Stimulated activated CD8-positive, alpha-beta memory T cell treated with anti-CD3 and anti-CD28 coated beads, Interleukin-12 subunit alpha, Interleukin-12 subunit beta, amount 100 ng/mL, for 4 hours (primary cell): ENCODE results near the gene AGTR1.
"Not testable (repeated sequence)": the region's sequence is repeated elsewhere in the genome, so short reads cannot be mapped to it uniquely, and the experiment has no call there.

Experiments
- DNase-seq: peaks from one replicate; pipeline ENCODE4 v3.0.0-alpha.2; 2020; ENCODE audit warnings: low read depth

The AGTR1 gene

DNA sequence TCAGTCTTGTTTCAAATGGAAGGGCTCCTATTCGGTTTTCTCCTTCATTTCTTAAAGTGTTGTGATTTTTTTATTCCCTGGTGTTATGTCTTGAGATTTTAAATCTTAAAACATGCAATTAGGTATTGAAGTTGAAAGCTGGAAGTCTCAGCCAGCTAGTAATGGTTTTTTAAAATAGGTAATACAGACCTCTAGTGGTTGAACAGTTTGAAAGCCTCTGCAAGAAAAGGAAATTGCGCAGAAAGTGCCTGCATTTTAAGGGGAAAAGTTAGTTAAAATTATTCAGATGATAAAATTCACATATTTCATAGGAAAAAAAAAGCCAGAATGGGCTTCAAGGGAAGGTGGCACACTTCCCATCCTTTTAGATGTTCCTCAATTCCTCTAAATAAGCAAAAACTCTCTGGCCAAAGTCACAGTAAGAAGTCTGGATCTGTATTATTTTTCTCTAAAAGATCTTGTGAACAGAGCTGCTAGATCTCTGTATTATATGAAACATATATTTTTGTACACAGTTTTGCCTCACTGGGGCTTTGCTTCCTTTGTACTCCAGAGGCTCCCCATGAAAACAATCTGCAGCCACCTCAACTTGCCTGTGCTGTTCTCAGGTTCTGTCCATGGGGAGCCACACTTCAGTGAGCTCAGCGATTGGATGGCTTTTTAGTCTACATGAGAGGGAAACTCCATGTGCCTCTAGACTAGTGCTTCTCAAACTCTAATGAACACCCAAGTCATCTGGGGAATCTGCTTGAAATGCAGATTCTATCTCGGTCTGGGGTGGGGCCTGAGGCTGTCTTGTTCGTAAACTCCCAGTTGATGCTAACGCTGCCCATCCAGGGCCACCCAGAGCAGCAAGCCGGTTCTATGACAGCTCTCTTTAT is 21.5 kb downstream of the AGTR1 start:
- no peak for DNase-seq

DNA sequence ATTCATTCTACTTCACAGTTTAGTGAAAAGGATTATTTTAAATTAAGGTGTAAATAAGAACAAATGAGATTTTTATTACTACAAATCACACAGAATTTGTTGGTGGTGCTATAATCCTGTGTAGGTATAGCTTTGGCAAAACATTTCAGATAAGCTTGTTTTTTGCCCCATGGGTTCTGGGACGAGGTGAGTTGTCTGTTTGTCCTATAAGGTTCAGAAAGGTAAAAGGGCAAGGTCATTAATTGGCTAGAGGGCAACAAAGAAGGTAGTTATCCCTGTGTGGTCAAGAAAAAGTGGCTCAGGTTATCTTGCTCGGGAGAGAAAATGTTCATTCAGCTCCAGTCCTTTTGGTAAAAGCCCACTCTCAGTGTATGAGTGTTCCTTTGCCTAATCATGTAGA is 23.2 kb downstream of the AGTR1 start:
- DNase-seq, result no peak

- no peak for DNase-seq
These were observed 25.9 kb downstream of the AGTR1 start for GRCh38 chr3:148723631-148724030.

DNA sequence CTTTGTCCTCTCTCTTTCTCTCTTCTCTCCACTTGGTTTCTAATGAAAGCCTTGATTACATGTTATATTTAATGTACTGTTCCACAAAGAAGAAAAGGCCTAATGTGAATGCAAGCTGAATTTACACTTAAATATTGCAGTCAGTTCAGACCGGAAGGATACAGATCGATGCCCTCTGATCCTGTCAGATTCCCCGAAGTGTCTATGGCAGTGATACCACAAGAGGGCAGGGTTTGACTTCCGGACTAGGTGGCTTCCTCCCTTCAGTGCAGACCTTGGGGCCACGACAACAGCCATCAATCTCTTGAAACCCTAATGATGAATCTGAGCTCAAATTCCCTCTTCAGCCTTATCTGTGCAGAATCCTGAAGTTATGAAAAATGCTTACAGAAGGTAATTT is 29.5 kb downstream of the AGTR1 start:
- DNase-seq, result no peak

GRCh38 chr3:148728753-148729152 is 31.1 kb downstream of the AGTR1 start:
- no peak for DNase-seq

DNA sequence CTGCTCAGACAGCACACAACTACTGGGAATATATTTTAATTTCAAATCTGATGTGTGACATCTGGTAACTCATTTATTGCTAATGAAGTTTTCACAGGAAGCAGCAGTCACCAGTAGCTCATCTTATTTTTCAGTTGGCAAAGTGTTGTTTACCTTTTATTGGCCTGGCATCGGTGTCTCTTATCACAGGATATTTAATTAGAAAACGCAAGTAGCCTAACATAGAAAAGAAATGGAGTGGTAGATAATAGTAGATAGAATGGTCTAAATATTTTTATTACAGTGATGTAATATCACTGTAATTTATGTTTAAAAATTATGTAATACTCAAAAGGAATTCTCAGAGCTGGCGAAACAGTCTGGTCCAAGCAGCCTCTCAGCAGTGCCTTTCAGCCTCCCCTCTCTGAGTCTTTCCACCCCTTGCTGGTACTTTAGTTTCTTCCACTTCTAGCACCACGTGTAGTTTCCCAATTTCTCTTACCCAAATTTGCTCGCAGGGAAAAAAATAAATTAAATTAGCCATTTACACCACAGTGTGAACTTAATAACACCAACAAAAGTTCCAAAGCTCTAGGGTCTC is 31.9 kb downstream of the AGTR1 start:
- no peak for DNase-seq

- DNase-seq, result no peak
These were observed 33.0 kb downstream of the AGTR1 start for GRCh38 chr3:148730676-148731075.

- no peak for DNase-seq
These were observed 37.9 kb downstream of the AGTR1 start for GRCh38 chr3:148735597-148735996.

GRCh38 chr3:148736086-148736485 is 38.4 kb downstream of the AGTR1 start:
- no peak for DNase-seq

GRCh38 chr3:148737104-148737530 is 39.4 kb downstream of the AGTR1 start:
- DNase-seq, result no peak

GRCh38 chr3:148739720-148740119 is 42.0 kb downstream of the AGTR1 start:
- no peak for DNase-seq

GRCh38 chr3:148740291-148740690 is 42.6 kb downstream of the AGTR1 start:
- DNase-seq, result no peak

DNA sequence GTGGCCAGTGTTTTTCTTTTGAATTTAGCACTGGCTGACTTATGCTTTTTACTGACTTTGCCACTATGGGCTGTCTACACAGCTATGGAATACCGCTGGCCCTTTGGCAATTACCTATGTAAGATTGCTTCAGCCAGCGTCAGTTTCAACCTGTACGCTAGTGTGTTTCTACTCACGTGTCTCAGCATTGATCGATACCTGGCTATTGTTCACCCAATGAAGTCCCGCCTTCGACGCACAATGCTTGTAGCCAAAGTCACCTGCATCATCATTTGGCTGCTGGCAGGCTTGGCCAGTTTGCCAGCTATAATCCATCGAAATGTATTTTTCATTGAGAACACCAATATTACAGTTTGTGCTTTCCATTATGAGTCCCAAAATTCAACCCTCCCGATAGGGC is 43.5 kb downstream of the AGTR1 start:
- no peak for DNase-seq

DNA sequence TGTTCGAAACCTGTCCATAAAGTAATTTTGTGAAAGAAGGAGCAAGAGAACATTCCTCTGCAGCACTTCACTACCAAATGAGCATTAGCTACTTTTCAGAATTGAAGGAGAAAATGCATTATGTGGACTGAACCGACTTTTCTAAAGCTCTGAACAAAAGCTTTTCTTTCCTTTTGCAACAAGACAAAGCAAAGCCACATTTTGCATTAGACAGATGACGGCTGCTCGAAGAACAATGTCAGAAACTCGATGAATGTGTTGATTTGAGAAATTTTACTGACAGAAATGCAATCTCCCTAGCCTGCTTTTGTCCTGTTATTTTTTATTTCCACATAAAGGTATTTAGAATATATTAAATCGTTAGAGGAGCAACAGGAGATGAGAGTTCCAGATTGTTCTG is 44.4 kb downstream of the AGTR1 start:
- no peak for DNase-seq

DNA sequence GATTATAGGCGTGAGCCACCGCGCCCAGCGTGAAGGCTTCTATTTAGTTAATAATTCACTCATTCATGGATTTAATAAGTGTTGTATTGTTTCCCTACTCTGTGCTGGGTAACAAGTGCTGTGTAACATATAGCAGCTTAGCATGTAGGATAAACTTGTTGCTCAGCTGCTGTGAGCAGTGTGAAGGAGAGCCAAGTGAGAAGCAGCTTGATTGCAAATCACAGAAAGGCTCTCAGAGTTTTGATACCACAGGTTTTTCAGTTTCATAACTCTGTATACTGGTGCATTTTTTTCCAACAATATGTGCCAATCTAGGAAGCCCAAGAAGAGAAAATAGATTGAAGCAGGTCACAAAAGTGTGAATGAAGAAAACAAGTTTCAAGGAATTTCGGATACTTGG is 48.4 kb downstream of the AGTR1 start:
- no peak for DNase-seq

- no peak for DNase-seq
These were observed 50.6 kb downstream of the AGTR1 start for GRCh38 chr3:148748283-148748682.

DNA sequence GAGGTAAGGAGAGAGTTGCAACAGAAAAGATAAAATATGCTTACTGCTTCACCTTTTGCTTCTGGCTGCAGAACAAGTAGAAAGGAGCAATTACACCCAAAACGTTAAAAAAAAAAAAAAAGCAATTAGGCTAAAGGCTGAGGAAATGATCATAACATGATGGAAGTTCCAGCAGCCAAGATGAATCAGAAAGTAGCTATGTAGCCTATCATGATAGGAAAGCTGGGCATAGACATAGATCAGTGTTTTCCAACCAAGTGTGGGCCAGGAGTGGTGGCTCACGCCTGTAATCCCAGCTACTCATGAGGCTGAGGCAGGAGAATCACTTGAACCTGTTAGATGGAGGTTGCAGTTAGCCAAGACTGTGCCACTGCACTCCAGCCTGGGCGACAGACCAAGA is 52.6 kb downstream of the AGTR1 start:
- DNase-seq, result no peak

GRCh38 chr3:148751461-148751860 is 53.8 kb downstream of the AGTR1 start:
- no peak for DNase-seq

DNA sequence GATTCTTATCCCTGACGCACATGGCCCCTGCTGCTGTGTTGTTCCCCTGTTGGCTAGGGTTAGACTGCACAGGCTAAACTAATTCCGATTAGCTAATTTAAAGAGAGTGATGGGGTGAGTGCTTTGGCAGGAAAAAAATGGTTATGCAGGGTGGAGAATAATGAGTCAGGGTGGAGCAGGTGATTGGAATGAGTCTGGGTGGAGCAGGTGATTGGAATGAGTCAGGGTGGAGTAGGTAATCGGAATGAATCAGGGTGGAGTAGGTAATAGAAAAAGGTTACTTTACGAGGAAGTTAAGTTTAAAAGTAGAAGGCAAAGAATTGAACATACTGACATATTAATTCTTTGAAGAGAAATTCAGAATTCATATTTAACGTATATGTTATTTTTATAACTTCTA is 55.7 kb downstream of the AGTR1 start:
- DNase-seq, result not testable (repeated sequence)

- no peak for DNase-seq
These were observed 57.9 kb downstream of the AGTR1 start for GRCh38 chr3:148755570-148755969.

DNA sequence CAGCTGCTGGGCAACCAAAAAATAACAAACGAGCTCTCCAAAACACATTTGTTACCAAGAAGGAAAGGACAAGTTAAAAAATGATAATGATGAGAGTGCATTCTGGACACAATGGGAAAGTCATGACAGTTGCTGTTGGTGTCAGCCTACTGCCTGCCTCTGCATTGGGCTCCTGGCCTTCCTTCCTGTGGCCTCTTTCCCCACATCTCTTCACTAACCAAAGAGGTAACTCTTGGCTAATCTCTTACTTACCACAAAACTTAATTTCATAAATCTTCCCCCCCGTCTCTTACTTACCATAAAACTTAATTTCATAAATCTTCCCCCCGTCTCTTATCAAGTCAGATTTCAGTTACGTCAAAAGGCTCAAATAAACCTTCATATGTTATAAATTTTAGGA is 58.6 kb downstream of the AGTR1 start:
- DNase-seq, result no peak

DNA sequence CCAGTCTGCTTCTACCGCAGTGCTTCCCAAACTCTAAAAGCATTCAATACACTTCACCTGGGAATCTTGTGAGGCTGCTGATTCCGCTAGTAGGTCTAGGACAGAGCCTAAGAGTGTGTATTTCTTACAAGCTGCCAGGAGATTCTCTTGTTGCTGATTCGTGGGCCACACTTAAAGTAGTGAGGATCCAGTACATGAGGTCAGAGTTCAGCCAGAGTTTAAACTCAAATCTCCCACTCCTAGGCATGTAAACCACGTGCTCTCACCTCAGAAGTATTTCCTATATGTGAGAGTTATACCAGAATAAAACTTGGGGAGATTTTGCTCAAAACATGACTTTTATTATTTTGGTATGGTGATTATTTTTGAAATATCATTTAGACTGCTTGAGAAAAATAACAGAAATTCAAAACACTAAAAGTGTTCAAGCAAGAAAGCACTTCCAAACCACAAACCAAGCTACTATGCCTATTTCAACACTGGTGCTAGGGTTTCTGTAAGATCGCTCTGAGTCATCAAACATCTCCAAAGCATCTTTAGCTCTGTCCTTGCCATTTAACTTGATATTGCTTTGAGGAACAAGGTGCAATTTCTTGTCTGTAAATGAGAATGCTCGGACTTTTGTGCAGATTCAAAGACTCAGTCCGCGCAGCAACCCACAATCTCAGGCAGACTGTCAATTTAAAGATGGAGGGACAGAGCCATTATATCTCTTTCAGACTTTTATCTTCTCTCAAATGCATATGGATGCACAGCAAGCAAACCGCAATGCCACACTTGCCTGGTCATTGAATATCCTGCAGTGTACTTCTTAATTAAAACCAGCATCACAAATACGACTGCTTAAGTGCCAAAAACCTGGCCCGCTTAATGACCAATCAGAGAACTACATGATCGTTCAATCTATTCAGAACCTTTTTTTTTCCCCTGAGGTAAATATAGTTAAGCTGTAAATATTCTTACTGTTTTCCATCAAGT is 59.8 kb downstream of the AGTR1 start:
- DNase-seq, result no peak
